ENCODE measurements around the gene EPHX1. TPM values are rescaled to one million over a fixed set of nuclear protein-coding genes. Genes with fewer than 3 reads are reported as not detected.

EPHX1 gene
- total RNA-seq, 1 donor from 2014 or later = 3.9 TPM

- no peaks in the 10 kb centered on the region for H3K36me3 ChIP-seq (ENCODE audit: control insufficient read depth, insufficient read depth, low read length)
- TF ChIP-seq CTCF (IDR thresholded peaks at IDR 0.05; ENCODE audit: insufficient read depth, low read length, severe bottlenecking) = no peak
- DNase-seq (ENCODE audit: low read depth) (no peak), FAIRE-seq (no peak)
- H3K27me3 ChIP-seq (ENCODE audit: control insufficient read depth, insufficient read depth, low read length) = peaks cover 13% of the 10 kb centered on the region
- no peak overlapping the region for H3K4me3 ChIP-seq (ENCODE audit: low read depth, low read length)
Observed at GRCh38 chr1:225880222-225880588, 70.3 kb downstream of the EPHX1 start.

- DNase-seq (ENCODE audit: low read depth) = no peak
- FAIRE-seq = no peak
- Histone ChIP-seq H3K36me3 (ENCODE audit: control insufficient read depth, insufficient read depth, low read length) (no peaks in the 10 kb centered on the region), H3K4me3 (ENCODE audit: low read depth, low read length) (no peak overlapping the region), H3K27me3 (ENCODE audit: control insufficient read depth, insufficient read depth, low read length) (peaks cover 13% of the 10 kb centered on the region)
- TF ChIP-seq CTCF (IDR thresholded peaks at IDR 0.05; ENCODE audit: insufficient read depth, low read length, severe bottlenecking) = no peak
Observed at GRCh38 chr1:225880636-225881035, 70.7 kb downstream of the EPHX1 start.

GRCh38 chr1:225881081-225881958 is 71.4 kb downstream of the EPHX1 start:
- H3K27me3 ChIP-seq (ENCODE audit: control insufficient read depth, insufficient read depth, low read length) = peaks cover 13% of the 10 kb centered on the region
- DNase-seq (ENCODE audit: low read depth) (peak; percentile 66), FAIRE-seq (no peak)
- H3K36me3 ChIP-seq (ENCODE audit: control insufficient read depth, insufficient read depth, low read length) = no peaks in the 10 kb centered on the region
- H3K4me3 ChIP-seq (ENCODE audit: low read depth, low read length) = peak overlapping the region; percentile 72
- TF ChIP-seq CTCF (IDR thresholded peaks at IDR 0.05; ENCODE audit: insufficient read depth, low read length, severe bottlenecking) = no peak

GRCh38 chr1:225881959-225882693 is 72.2 kb downstream of the EPHX1 start, which contains the start of gene TMEM63A:
Gene TMEM63A, minus strand, starts transcription at chr1:225882380. Its CDS starts 4,800 bp downstream, at chr1:225877580.
- Histone ChIP-seq H3K36me3 (ENCODE audit: control insufficient read depth, insufficient read depth, low read length) (no peaks in the 10 kb centered on the region), H3K4me3 (ENCODE audit: low read depth, low read length) (peak within 1 kb of the TSS; percentile 72), H3K27me3 (ENCODE audit: control insufficient read depth, insufficient read depth, low read length) (peaks cover 13% of the 10 kb centered on the region)
- FAIRE-seq (no peak), DNase-seq (ENCODE audit: low read depth) (peak; percentile 50)
- TF ChIP-seq CTCF (IDR thresholded peaks at IDR 0.05; ENCODE audit: insufficient read depth, low read length, severe bottlenecking) = peak; percentile 42

- DNase-seq (ENCODE audit: low read depth) (no peak), FAIRE-seq (no peak)
- no peak for TF ChIP-seq CTCF (IDR thresholded peaks at IDR 0.05; ENCODE audit: insufficient read depth, low read length, severe bottlenecking)
- Histone ChIP-seq H3K27me3 (ENCODE audit: control insufficient read depth, insufficient read depth, low read length) (peaks cover 9% of the 10 kb centered on the region), H3K4me3 (ENCODE audit: low read depth, low read length) (peak overlapping the region; percentile 72), H3K36me3 (ENCODE audit: control insufficient read depth, insufficient read depth, low read length) (no peaks in the 10 kb centered on the region)
Observed at GRCh38 chr1:225882694-225883615, 73.0 kb downstream of the EPHX1 start.

All from bronchial epithelial cell (primary cell).